NT2/D1 (cell line): ENCODE measurements around the gene SIL1.

Experiments used
- DNase-seq: peaks from one replicate; pipeline ENCODE4 v3.0.0-alpha.2; 2011; ENCODE audit warnings: low read depth, low spot score
- H3K27me3 ChIP-seq: 2 replicates; pipeline ENCODE4 v1.6.0; 2011; ENCODE audit warnings: mild to moderate bottlenecking; ENCODE audit not compliant: insufficient read length, insufficient read depth
- H3K36me3 ChIP-seq: 2 replicates; pipeline ENCODE4 v1.6.1; 2011; ENCODE audit warnings: mild to moderate bottlenecking, low read length, mixed read lengths; ENCODE audit not compliant: insufficient read depth, insufficient read length
- H3K4me1 ChIP-seq: 2 replicates; pipeline ENCODE4 v1.5.1; 2011; ENCODE audit not compliant: insufficient read depth, insufficient read length
- H3K4me3 ChIP-seq: 2 replicates; pipeline ENCODE4 v1.5.1; 2011; ENCODE audit warnings: low read depth; ENCODE audit not compliant: insufficient read length
- H3K9ac ChIP-seq: 2 replicates; pipeline ENCODE4 v1.6.0; 2011; ENCODE audit warnings: low read depth; ENCODE audit not compliant: insufficient read length
- H3K9me3 ChIP-seq: 2 replicates; pipeline ENCODE4 v1.5.1; 2011; ENCODE audit warnings: mild to moderate bottlenecking, low read length; ENCODE audit not compliant: insufficient read depth
- SUZ12 ChIP-seq: IDR thresholded peaks from 2 replicates; pipeline ENCODE4 v1.6.1; 2011; ENCODE audit not compliant: insufficient read length, insufficient read depth; ENCODE audit errors: extremely low read depth
- YY1 ChIP-seq: IDR thresholded peaks from 2 replicates; pipeline ENCODE4 v1.6.1; 2011; ENCODE audit not compliant: insufficient read length, insufficient read depth
- ZNF274 ChIP-seq: IDR thresholded peaks from 2 replicates; pipeline ENCODE4 v1.6.1; 2011; ENCODE audit warnings: mild to moderate bottlenecking, low read depth, low read length

SIL1 gene

DNA sequence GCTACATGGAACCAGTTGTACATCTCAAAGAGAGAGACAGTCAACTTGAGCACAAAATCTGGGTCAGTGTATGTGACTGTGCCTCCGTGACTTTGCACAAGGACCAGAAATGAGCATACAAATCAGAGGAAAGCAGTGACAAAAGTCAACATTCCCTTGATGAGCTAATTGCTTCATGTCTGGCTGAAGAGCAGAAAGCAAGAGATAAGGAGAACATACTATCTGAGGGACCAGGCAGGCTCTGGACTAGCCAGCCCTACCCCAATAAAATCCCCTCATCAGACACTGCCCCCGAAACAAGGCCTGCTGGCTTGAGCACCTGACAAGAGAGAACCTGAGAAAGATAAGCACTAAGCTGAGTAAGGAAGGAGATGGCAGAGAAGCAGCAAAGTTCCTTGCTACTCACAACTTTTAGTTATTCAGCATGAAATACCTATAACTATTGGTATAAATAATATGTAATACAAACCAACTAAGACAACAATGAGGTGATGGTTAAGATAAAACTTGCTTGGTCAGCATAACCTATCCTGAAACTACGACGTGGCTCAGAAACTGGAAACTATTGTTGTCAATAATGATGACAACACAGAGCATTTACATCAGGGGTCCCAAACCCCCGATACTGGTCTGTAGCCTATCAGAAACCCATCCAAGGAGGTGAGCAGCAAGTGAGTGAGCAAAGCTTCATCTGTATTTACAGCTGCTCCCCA is 9.5 kb downstream of the SIL1 start:
- no peak overlapping the region for H3K9ac ChIP-seq
- no peak overlapping the region for H3K4me3 ChIP-seq
- no peak for DNase-seq
- H3K36me3 ChIP-seq, result no peaks in the 10 kb centered on the region
- H3K4me1 ChIP-seq, result no peaks in the 10 kb centered on the region
- no peak for TF ChIP-seq SUZ12
- TF ChIP-seq YY1, result no peak
- TF ChIP-seq ZNF274, result no peak
- H3K27me3 ChIP-seq, result no peaks in the 10 kb centered on the region
- H3K9me3 ChIP-seq, result no peaks in the 10 kb centered on the region

- DNase-seq, result no peak
- Histone ChIP-seq H3K36me3 (no peaks in the 10 kb centered on the region), H3K4me1 (peaks cover 3% of the 10 kb centered on the region), H3K27me3 (no peaks in the 10 kb centered on the region), H3K4me3 (no peak overlapping the region), H3K9ac (no peak overlapping the region), H3K9me3 (no peaks in the 10 kb centered on the region)
- TF ChIP-seq ZNF274, result no peak
- TF ChIP-seq YY1, result no peak
- TF ChIP-seq SUZ12, result no peak
These were observed 11.3 kb downstream of the SIL1 start for GRCh38 chr5:139186752-139187326.

DNA sequence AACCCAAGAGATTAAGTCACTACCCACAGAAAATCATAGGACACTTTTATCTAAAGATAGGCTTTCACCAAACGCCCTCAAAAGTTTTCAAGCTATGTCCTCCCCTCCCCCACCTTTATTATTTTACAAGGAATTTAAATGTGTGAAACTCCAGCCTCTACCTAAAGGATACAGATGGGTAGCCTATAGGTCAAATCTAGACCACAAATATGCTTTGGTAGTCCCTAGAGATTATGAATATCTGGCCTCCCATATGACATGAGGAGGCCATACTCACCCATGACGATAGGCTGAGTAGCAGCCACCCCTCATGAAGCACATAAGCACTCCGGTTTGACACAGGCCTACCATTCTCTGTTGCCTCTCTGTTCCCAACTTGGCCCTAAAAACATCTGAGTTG is 11.9 kb downstream of the SIL1 start:
- no peaks in the 10 kb centered on the region for H3K9me3 ChIP-seq
- no peak overlapping the region for H3K9ac ChIP-seq
- H3K4me3 ChIP-seq, result no peak overlapping the region
- DNase-seq, result no peak
- H3K27me3 ChIP-seq, result no peaks in the 10 kb centered on the region
- H3K36me3 ChIP-seq, result no peaks in the 10 kb centered on the region
- peaks cover 3% of the 10 kb centered on the region for H3K4me1 ChIP-seq
- TF ChIP-seq SUZ12 (no peak), ZNF274 (no peak), YY1 (no peak)

GRCh38 chr5:139185589-139185988 is 12.6 kb downstream of the SIL1 start:
- H3K36me3 ChIP-seq, result no peaks in the 10 kb centered on the region
- TF ChIP-seq ZNF274 (no peak), YY1 (no peak)
- DNase-seq, result no peak
- peaks cover 3% of the 10 kb centered on the region for H3K4me1 ChIP-seq
- H3K4me3 ChIP-seq, result no peak overlapping the region
- H3K9ac ChIP-seq, result no peak overlapping the region
- H3K9me3 ChIP-seq, result no peaks in the 10 kb centered on the region
- H3K27me3 ChIP-seq, result no peaks in the 10 kb centered on the region

DNA sequence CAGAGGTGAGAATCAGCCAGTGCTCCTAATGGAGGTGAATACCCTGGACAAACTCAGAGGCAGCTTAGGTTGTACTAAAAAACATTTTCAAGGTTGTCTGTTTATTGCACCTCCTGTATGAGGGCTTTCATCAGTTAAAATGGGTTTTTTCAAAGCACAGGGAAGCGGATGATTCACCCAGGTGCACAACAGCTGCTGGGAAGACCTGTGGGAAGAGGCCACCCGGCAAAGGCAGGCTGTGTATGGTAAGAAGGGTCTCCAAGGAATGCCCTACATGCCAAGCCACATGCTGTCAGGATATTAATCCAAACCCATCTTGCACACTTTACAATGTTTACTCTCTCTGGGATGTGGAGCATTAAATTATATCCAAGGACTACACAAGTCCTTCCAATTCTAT is 14.7 kb downstream of the SIL1 start:
- H3K9me3 ChIP-seq, result no peaks in the 10 kb centered on the region
- no peak for DNase-seq
- H3K36me3 ChIP-seq, result no peaks in the 10 kb centered on the region
- H3K9ac ChIP-seq, result no peak overlapping the region
- no peak overlapping the region for H3K4me3 ChIP-seq
- H3K4me1 ChIP-seq, result peaks cover 3% of the 10 kb centered on the region
- no peaks in the 10 kb centered on the region for H3K27me3 ChIP-seq
- TF ChIP-seq SUZ12, result no peak
- TF ChIP-seq YY1, result no peak
- no peak for TF ChIP-seq ZNF274

DNA sequence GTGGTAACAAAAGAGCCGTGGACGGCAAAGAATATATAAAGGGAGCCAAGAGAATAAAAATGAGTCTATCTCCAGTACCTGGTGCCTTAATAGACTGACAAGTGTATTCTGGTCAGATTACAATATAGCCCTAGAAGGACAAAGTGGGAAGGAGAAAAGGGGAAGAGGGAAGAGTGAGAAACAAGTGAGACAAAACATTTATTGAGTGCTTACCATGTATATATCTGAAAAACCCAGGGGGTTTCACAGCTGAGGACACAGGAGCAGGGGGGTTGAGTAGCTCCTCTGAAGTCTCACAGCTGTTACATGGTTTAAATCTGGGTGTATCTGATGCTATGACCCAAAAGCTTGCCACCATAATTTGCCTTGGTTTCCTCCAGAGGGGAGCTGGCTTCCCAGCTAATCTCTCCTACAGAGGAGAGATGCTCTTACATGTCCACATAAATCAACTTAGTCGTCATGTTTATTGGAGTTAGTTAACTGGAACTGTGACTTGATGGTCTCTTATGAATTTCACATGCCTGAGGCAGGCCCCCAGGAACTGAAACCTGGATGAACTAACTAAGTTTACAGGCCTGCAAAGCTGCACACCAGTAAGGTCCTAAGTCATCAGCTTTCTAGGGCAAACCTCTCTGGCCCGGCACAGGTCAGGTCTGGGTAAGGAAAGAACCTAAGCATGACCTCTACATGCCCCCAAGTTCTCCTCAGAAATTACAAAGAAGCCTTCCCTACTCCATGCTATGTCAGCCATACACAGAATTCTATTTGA is 15.5 kb downstream of the SIL1 start:
- Histone ChIP-seq H3K36me3 (no peaks in the 10 kb centered on the region), H3K9me3 (no peaks in the 10 kb centered on the region), H3K4me1 (peaks cover 3% of the 10 kb centered on the region), H3K9ac (no peak overlapping the region), H3K27me3 (no peaks in the 10 kb centered on the region), H3K4me3 (no peak overlapping the region)
- DNase-seq, result no peak
- no peak for TF ChIP-seq ZNF274
- no peak for TF ChIP-seq SUZ12
- TF ChIP-seq YY1, result no peak

- DNase-seq, result no peak
- TF ChIP-seq SUZ12, result no peak
- no peak for TF ChIP-seq YY1
- no peak for TF ChIP-seq ZNF274
- peaks cover 3% of the 10 kb centered on the region for H3K4me1 ChIP-seq
These were observed 16.2 kb downstream of the SIL1 start for GRCh38 chr5:139181835-139182452.

More at GRCh38 chr5:139181835-139182452, 16.2 kb downstream of the SIL1 start:
- Histone ChIP-seq H3K36me3 (no peaks in the 10 kb centered on the region), H3K27me3 (no peaks in the 10 kb centered on the region), H3K9me3 (no peaks in the 10 kb centered on the region), H3K4me3 (no peak overlapping the region), H3K9ac (no peak overlapping the region)
